Gastrocnemius medialis (tissue), 4 donors: ENCODE measurements around the gene IDH3B. TPM values are rescaled to one million over a fixed set of nuclear protein-coding genes. Genes with fewer than 3 reads are reported as not detected.

Source experiments
- ATAC-seq, 2 donors: fragments of 150-250 bp; one replicate each; pipeline ENCODE4 v1.9.1; 2016
- DNase-seq, 2 donors: peaks; one replicate each; pipeline ENCODE4 v3.0.0-alpha.2; 2019
- H3K27ac ChIP-seq, 4 donors: fragments of 200-600 bp; sonication (generic); 1 replicate in 1 of 4; 2 replicates in 3 of 4; pipeline ENCODE4 v1.5.1; 2016 to 2018; ENCODE audit warnings: mild to moderate bottlenecking in 2 of 4, moderate library complexity in 1 of 4
- H3K27me3 ChIP-seq, 3 donors: fragments of 200-600 bp; sonication (generic) in 2 of 3; 1 replicate in 1 of 3; 2 replicates in 2 of 3; pipeline versions ENCODE4 v1.5.1 to v1.6.0; 2016 to 2019; ENCODE audit warnings: mild to moderate bottlenecking in 1 of 3, moderate library complexity in 1 of 3
- H3K36me3 ChIP-seq, 2 donors: fragments of 200-600 bp; sonication (generic) in 1 of 2; one replicate each; pipeline ENCODE4 v1.5.1; 2017 to 2018
- H3K4me1 ChIP-seq, 2 donors: fragments of 200-600 bp; sonication (generic) in 1 of 2; one replicate each; pipeline ENCODE4 v1.5.1; 2016 to 2017; ENCODE audit warnings: mild to moderate bottlenecking in 2 of 2
- H3K4me3 ChIP-seq, 4 donors: fragments of 200-600 bp; sonication (generic) in 3 of 4; 1 replicate in 1 of 4; 2 replicates in 3 of 4; pipeline ENCODE4 v1.5.1; 2016 to 2019; ENCODE audit warnings: mild to moderate bottlenecking in 2 of 4
- H3K9me3 ChIP-seq, 3 donors: fragments of 200-600 bp; sonication (generic) in 2 of 3; 1 replicate in 1 of 3; 2 replicates in 2 of 3; pipeline ENCODE4 v1.5.1; 2016 to 2019
- CTCF ChIP-seq, 5 experiments: fragments of 450-650 bp in 3 of 5; fragments of 200-600 bp in 2 of 5; sonication (generic) in 2 of 5; IDR thresholded peaks in 4 of 5; conservative IDR thresholded peaks in 1 of 5; 1 replicate in 4 of 5; 2 replicates in 1 of 5; pipeline ENCODE4 v1.5.1; 2016 to 2019; ENCODE audit warnings: antibody characterized with exemption in 5 of 5, mild to moderate bottlenecking in 3 of 5, moderate library complexity in 3 of 5
- POLR2A ChIP-seq, 2 donors: fragments of 450-650 bp; IDR thresholded peaks; one replicate each; pipeline ENCODE4 v1.6.1; 2017; ENCODE audit warnings: antibody characterized with exemption in 2 of 2, mild to moderate bottlenecking in 2 of 2, moderate library complexity in 2 of 2
- in situ Hi-C, 4 donors: fragments of 200-750 bp; cut with MboI; loops; one replicate each; pipeline versions ENCODE4 v1.15.0 to v1.8.0; 2017; ENCODE audit warnings: low sequenced_read_pairs in 4 of 4
- intact Hi-C: fragments of 100-400 bp; cut with DNase I; formaldehyde crosslinking; loops from one replicate; pipeline ENCODE4 v1.15.1; 2023; ENCODE audit warnings: low total_unique reads
- total RNA-seq, 4 donors: library from RNA; depleted of rRNA; stranded (reverse); fragments of >200 nt; gene quantifications; one replicate each; pipeline versions ENCODE4 v1.1.0 to v1.2.3, GENCODE V29; 2016

The IDH3B gene
- total RNA-seq, 4 donors from 2014 or later = 95.5 to 176 (median 136) TPM

DNA sequence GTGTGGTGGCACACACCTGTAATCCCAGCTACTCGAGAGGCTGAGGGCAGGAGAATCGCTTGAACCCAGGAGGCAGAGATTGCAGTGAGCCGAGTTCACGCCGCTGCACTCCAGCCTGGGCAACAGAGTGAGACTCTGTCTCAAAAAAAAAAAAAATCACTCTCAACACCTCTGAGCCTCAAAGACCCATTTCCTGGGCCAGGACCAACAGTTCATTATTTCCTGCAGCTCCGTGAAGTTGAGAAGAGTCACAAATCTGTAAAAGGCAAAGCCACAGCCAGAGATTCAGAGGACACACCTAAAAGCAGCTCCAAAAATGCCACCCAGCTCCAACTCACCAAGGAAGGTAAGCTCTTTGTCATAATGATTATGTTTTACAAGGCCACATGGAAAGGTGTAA, 26.8 kb downstream of the IDH3B start:
- H3K36me3 ChIP-seq = peaks cover 0 to 2% of the 10 kb centered on the region in 2 donors
- no peak overlapping the region for H3K27ac ChIP-seq
- in situ Hi-C loops (no loop called here), intact Hi-C loops (no loop called here)
- H3K4me1 ChIP-seq = no peaks in the 10 kb centered on the region
- no peak for TF ChIP-seq CTCF (IDR thresholded peaks at IDR 0.05 in 4 of 5, conservative IDR thresholded peaks at IDR 0.05 in 1 of 5)
- TF ChIP-seq POLR2A (IDR thresholded peaks at IDR 0.05) = no peak
- DNase-seq (no peak), ATAC-seq (no peak)
- peaks cover 0 to 8% (median 7%) of the 10 kb centered on the region in 3 donors for H3K27me3 ChIP-seq
- no peaks in the 10 kb centered on the region for H3K9me3 ChIP-seq
- H3K4me3 ChIP-seq = no peak overlapping the region

DNA sequence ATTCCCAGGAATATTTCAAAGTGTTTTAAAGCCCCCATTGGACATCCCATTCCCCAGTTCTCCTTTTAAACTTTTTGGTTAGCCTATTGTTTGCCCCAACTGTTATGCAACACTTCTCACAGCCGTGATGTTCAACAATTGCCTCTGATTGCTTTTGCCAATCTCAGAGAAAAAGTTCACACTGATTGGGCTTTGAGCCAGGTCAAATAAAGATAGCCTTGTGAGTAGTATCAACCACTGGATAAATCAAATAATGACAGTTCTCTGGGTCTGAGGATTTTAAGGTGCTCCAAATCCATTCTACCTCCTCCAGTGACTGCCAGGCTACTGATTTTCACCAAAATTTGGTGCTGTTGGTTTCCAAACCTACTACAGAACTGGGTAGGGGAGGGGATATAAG, 30.6 kb downstream of the IDH3B start:
- H3K4me1 ChIP-seq = no peaks in the 10 kb centered on the region
- in situ Hi-C loops = no loop called here
- DNase-seq (no peak), ATAC-seq (no peak)
- H3K36me3 ChIP-seq = no peaks in the 10 kb centered on the region
- intact Hi-C loops = no loop called here
- TF ChIP-seq POLR2A (IDR thresholded peaks at IDR 0.05) (no peak), CTCF (IDR thresholded peaks at IDR 0.05 in 4 of 5, conservative IDR thresholded peaks at IDR 0.05 in 1 of 5) (no peak)
- no peaks in the 10 kb centered on the region for H3K9me3 ChIP-seq
- H3K4me3 ChIP-seq = no peak overlapping the region
- peaks cover 0 to 8% (median 7%) of the 10 kb centered on the region in 3 donors for H3K27me3 ChIP-seq
- no peak overlapping the region for H3K27ac ChIP-seq

GRCh38 chr20:2631228-2631627, 32.8 kb downstream of the IDH3B start:
- H3K4me1 ChIP-seq = no peaks in the 10 kb centered on the region
- no peak overlapping the region for H3K4me3 ChIP-seq
- in situ Hi-C loops (no loop called here), intact Hi-C loops (no loop called here)
- H3K27me3 ChIP-seq = peaks cover 0 to 8% (median 7%) of the 10 kb centered on the region in 3 donors
- no peak overlapping the region for H3K27ac ChIP-seq
- H3K9me3 ChIP-seq = no peaks in the 10 kb centered on the region
- H3K36me3 ChIP-seq = no peaks in the 10 kb centered on the region
- ATAC-seq = no peak
- DNase-seq = no peak
- TF ChIP-seq CTCF (IDR thresholded peaks at IDR 0.05 in 4 of 5, conservative IDR thresholded peaks at IDR 0.05 in 1 of 5) (no peak), POLR2A (IDR thresholded peaks at IDR 0.05) (no peak)

- no peak for ATAC-seq
- in situ Hi-C loops = no loop called here
- DNase-seq = peak in 1 of 2 donors; percentile 13
Measured at GRCh38 chr20:2626853-2627541, 37.0 kb downstream of the IDH3B start.

GRCh38 chr20:2625062-2625461, 39.0 kb downstream of the IDH3B start:
- no peak overlapping the region for H3K27ac ChIP-seq
- H3K27me3 ChIP-seq = no peaks in the 10 kb centered on the region

More at GRCh38 chr20:2626853-2627541, 37.0 kb downstream of the IDH3B start:
- no peaks in the 10 kb centered on the region for H3K9me3 ChIP-seq
- no peak overlapping the region for H3K4me3 ChIP-seq
- intact Hi-C loops = no loop called here
- no peak for TF ChIP-seq POLR2A (IDR thresholded peaks at IDR 0.05)
- H3K36me3 ChIP-seq = no peaks in the 10 kb centered on the region
- no peak overlapping the region for H3K27ac ChIP-seq
- H3K4me1 ChIP-seq = no peaks in the 10 kb centered on the region
- H3K27me3 ChIP-seq = no peaks in the 10 kb centered on the region

More at GRCh38 chr20:2625062-2625461, 39.0 kb downstream of the IDH3B start:
- no peak for DNase-seq
- TF ChIP-seq CTCF (IDR thresholded peaks at IDR 0.05 in 4 of 5, conservative IDR thresholded peaks at IDR 0.05 in 1 of 5) = no peak
- no peak for TF ChIP-seq POLR2A (IDR thresholded peaks at IDR 0.05)
- ATAC-seq = no peak
- no peaks in the 10 kb centered on the region for H3K36me3 ChIP-seq
- intact Hi-C loops = no loop called here
- H3K9me3 ChIP-seq = no peaks in the 10 kb centered on the region
- H3K4me3 ChIP-seq = no peak overlapping the region
- in situ Hi-C loops = no loop called here
- no peaks in the 10 kb centered on the region for H3K4me1 ChIP-seq
